ENCODE measurements around the gene OPTN.

DNA sequence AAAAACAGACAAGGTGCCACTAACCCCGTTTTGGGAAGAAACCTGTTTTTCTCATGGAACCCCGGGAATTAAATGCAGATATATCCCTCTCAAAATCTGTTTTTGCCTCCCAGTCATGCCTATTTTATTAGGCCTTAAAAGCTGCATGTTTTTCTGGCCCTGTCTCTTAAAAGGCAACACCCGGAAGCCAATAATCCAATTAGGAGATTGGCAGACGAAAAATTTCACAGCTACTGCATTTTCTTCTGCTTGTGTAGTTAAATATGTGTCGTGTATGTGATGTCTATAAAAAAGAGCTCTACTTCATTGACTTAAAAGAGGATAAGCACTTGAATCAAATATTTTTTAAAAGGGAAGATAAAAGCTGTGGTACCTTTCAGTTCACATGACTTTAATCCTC lies 31.9 kb upstream of the OPTN start:
- TF ChIP-seq GATA2 (IDR thresholded peaks at IDR 0.05; ENCODE audit: low read depth, low read length), result no peak
- TF ChIP-seq GATA3 (IDR thresholded peaks at IDR 0.05; ENCODE audit: low read depth, low read length), result no peak

All from SH-SY5Y (cell line).